ENCODE measurements around the gene AGRN.

Gene AGRN

DNA sequence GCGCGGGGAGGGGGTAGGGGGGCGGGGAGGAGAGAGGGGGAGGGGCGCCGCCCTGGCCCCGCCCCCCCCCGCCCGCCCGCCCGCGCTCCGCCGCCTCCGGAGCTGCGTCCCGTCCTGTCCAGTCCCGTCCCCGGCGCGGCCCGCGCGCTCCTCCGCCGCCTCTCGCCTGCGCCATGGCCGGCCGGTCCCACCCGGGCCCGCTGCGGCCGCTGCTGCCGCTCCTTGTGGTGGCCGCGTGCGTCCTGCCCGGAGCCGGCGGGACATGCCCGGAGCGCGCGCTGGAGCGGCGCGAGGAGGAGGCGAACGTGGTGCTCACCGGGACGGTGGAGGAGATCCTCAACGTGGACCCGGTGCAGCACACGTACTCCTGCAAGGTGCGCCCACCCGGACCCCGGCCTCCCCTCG lies at the start of gene AGRN:
Gene AGRN, plus strand, starts transcription at position 121 of the 405 bp plus-strand sequence. Its CDS starts 53 bp downstream, at position 174.
- CTCF ChIA-PET: interaction anchor here (1.0 kb wide), 1 partner anchor 44 kb away, joined by 6 read pairs; no protein-coding TSS in a partner anchor

DNA sequence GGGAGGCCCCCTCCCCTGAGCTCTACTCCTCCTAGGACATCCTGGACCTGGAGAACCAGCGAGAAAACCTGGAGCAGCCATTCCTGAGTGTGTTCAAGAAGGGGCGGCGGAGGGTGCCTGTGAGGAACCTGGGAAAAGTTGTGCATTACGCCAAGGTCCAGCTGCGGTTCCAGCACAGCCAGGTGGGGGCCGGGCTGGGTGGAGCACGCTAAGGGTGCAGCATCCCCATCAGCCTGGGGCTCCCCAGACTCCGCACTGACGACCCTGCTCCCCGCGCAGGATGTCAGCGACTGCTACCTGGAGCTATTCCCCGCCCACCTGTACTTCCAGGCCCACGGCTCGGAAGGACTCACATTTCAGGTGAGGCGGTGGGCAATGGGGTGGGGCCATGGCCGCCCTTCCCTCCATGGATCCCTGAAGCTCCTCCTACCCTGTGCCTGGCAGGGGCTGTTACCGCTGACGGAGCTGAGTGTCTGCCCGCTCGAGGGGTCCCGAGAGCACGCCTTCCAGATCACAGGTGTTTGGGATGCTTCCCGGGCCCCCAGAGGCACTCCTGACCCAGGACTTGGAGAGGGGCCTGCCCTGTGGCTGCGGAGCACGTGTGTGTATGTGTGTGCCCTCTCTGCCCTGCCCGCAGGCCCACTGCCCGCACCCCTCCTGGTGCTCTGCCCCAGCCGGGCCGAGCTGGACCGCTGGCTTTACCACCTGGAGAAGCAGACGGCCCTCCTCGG lies 49.5 kb upstream of the AGRN start:
- no peak for TF ChIP-seq LEF1 (IDR thresholded peaks at IDR 0.05; ENCODE audit: borderline replicate concordance)
- TF ChIP-seq FOXA1 (IDR thresholded peaks at IDR 0.05): no peak
- TF ChIP-seq ZNF384 (IDR thresholded peaks at IDR 0.05): no peak
- TF ChIP-seq ARNT (IDR thresholded peaks at IDR 0.05): no peak
- no peak for TF ChIP-seq FOXK2 (IDR thresholded peaks at IDR 0.05)
- no peak for TF ChIP-seq SP1 (IDR thresholded peaks at IDR 0.05)
- TF ChIP-seq CTBP1 (IDR thresholded peaks at IDR 0.05; ENCODE audit: borderline replicate concordance): no peak
- no peak for TF ChIP-seq FOXM1 (IDR thresholded peaks at IDR 0.05; ENCODE audit: borderline replicate concordance)
- DNase-seq (ENCODE audit: extremely low spot score): no peak
- ChIA-PET POLR2A (no interaction called here), CTCF (no interaction called here)

More for the DNA sequence above, at the start of gene AGRN:
- peak; percentile 72 for DNase-seq (ENCODE audit: extremely low spot score)
- POLR2A ChIA-PET: interaction anchor here (1.0 to 1.4 kb wide), 4 partner anchors 13 to 37 kb away, joined by 3 to 6 read pairs (median 4); partner anchors contain the start of gene HES4
- no peak for TF ChIP-seq FOXM1 (IDR thresholded peaks at IDR 0.05; ENCODE audit: borderline replicate concordance)
- TF ChIP-seq ZNF384 (IDR thresholded peaks at IDR 0.05): no peak
- no peak for TF ChIP-seq FOXK2 (IDR thresholded peaks at IDR 0.05)
- TF ChIP-seq TARDBP (IDR thresholded peaks at IDR 0.05): no peak
- TF ChIP-seq, protein P1, sequence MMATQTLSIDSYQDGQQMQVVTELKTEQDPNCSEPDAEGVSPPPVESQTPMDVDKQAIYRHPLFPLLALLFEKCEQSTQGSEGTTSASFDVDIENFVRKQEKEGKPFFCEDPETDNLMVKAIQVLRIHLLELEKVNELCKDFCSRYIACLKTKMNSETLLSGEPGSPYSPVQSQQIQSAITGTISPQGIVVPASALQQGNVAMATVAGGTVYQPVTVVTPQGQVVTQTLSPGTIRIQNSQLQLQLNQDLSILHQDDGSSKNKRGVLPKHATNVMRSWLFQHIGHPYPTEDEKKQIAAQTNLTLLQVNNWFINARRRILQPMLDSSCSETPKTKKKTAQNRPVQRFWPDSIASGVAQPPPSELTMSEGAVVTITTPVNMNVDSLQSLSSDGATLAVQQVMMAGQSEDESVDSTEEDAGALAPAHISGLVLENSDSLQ (IDR thresholded peaks at IDR 0.05): no peak
- TF ChIP-seq CTBP1 (IDR thresholded peaks at IDR 0.05; ENCODE audit: borderline replicate concordance): no peak
- TF ChIP-seq L3MBTL2 (conservative IDR thresholded peaks at IDR 0.05): no peak
- no peak for TF ChIP-seq ELF4 (IDR thresholded peaks at IDR 0.05)
- no peak for TF ChIP-seq BHLHE40 (IDR thresholded peaks at IDR 0.05; ENCODE audit: borderline replicate concordance)
- TF ChIP-seq SUZ12 (IDR thresholded peaks at IDR 0.05): no peak
- TF ChIP-seq LEF1 (IDR thresholded peaks at IDR 0.05; ENCODE audit: borderline replicate concordance): no peak
- no peak for TF ChIP-seq SP1 (IDR thresholded peaks at IDR 0.05)
- no peak for TF ChIP-seq ARNT (IDR thresholded peaks at IDR 0.05)
- no peak for TF ChIP-seq FOXA1 (IDR thresholded peaks at IDR 0.05)

DNA sequence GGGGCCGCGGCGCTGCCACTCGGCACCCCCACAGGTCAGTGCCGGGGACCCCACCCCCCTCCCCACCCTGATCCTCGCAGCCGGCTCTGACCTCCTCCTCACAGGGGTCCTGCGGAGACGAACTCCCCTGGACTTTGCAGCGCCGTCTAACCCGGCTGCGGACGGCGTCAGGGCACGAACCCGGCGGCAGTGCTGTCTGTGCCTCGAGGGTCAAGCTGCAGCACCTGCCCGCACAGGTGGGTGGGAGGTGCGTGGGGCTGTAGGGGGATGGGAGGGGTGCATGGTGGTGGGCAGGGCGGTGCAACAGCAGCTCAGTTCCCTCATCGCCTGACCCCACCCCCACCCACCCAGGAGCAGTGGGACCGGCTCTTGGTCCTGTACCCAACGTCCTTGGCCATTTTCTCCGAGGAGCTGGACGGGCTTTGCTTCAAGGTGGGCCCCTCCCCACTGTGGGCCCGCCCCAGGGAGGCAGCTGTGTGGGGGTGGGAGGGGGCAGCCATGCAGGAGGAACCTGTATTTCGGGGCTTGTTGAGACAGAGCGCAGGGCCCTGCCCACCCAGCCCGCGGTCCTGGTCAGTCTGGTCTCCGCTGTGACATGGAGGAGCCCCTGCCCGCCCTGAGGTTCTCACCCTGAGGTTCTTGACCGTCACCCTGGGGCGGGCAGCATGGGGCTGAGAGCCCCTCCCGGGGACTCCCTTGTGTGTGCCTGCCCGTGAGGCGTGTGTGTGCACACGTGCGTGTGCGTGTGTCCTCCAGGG lies 48.8 kb upstream of the AGRN start:
- ChIA-PET POLR2A (no interaction called here), CTCF (no interaction called here)
- no peak for DNase-seq (ENCODE audit: extremely low spot score)
- TF ChIP-seq ARNT (IDR thresholded peaks at IDR 0.05) (no peak), BHLHE40 (IDR thresholded peaks at IDR 0.05; ENCODE audit: borderline replicate concordance) (no peak), NFRKB (IDR thresholded peaks at IDR 0.05) (no peak)

DNA sequence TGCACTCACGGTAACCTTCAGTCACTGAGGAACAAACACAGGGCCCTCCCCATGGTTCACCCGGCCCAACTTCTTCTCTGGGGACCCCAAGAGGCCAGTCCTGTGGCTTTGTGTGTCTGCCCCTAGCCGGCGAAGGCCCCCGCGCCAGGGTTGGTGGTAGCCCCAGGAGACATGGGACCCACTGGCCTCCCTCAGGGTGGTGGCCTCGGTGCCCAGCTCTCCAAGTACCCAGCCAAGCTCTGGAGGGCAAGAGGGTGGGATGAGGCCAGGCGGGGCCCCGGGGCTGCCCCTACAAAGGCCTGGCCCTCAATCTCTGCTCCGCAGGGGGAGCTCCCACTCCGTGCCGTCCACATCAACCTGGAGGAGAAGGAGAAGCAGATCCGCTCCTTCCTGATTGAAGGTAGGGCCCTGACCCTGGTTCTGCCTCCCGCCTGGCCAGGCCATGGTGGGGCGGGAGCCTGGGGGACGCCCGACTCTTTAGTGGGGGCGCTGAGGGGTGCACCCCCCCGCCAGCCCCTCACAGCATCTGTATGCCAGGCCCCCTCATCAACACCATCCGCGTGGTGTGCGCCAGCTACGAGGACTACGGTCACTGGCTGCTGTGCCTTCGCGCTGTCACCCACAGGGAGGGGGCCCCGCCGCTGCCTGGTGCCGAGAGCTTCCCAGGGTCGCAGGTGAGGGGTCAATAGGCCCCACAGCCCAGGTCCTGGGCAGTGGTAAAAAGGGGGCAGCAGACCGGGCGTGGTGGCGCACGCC lies 48.0 kb upstream of the AGRN start:
- POLR2A ChIA-PET: no interaction called here
- CTCF ChIA-PET: no interaction called here
- TF ChIP-seq ELF4 (IDR thresholded peaks at IDR 0.05) (no peak), NFRKB (IDR thresholded peaks at IDR 0.05) (no peak), FOXA1 (IDR thresholded peaks at IDR 0.05) (no peak), SUZ12 (IDR thresholded peaks at IDR 0.05) (no peak), FOXM1 (IDR thresholded peaks at IDR 0.05; ENCODE audit: borderline replicate concordance) (no peak), ZNF384 (IDR thresholded peaks at IDR 0.05) (no peak), LEF1 (IDR thresholded peaks at IDR 0.05; ENCODE audit: borderline replicate concordance) (no peak), TARDBP (IDR thresholded peaks at IDR 0.05) (no peak), ARNT (IDR thresholded peaks at IDR 0.05) (no peak), SP1 (IDR thresholded peaks at IDR 0.05) (no peak), L3MBTL2 (conservative IDR thresholded peaks at IDR 0.05) (no peak)
- TF ChIP-seq, protein P1 (IDR thresholded peaks at IDR 0.05): no peak
- DNase-seq (ENCODE audit: extremely low spot score): no peak

DNA sequence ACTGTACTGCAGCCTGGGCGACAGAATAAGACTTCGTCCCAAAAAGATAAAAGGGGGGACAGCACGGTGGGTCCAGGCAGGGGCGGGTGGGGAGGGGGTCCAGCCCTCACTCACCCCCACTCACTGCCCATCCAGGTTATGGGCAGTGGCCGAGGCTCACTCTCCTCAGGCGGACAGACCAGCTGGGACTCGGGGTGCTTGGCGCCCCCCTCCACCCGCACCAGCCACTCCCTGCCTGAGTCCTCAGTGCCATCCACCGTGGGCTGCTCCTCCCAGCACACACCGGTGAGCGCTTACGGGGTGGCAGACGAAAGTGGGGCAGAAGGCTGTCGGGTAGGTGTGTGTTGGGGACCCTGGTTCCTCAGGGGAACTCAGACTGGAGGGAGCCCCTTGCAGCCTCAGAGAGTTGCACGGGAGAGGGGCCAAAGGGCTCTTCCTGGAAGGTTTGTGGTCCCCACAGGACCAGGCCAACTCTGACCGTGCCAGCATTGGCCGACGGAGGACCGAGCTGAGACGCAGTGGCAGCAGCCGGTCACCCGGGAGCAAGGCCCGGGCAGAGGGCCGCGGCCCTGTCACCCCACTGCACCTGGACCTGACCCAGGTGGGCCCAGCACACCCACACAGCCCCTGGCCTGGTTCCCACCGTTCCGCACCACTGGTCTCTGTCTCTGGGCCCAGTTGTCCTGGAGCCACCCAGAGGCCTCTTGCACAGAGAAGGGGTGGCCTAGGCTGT lies 47.0 kb upstream of the AGRN start:
- ChIA-PET CTCF (no interaction called here), POLR2A (no interaction called here)
- no peak for DNase-seq (ENCODE audit: extremely low spot score)
- TF ChIP-seq HDGF (IDR thresholded peaks at IDR 0.05; ENCODE audit: borderline replicate concordance): no peak
- TF ChIP-seq SUZ12 (IDR thresholded peaks at IDR 0.05): no peak
- no peak for TF ChIP-seq SP1 (IDR thresholded peaks at IDR 0.05)
- no peak for TF ChIP-seq ELF4 (IDR thresholded peaks at IDR 0.05)
